IMR-90 (cell line): ENCODE results near the gene DCUN1D2. TPM values are rescaled to one million over a fixed set of nuclear protein-coding genes. Genes with fewer than 3 reads are reported as not detected.

Experiments
- ATAC-seq: fragments of 200-7000 bp; cut with Tn5 transposase; 2 replicates; pipeline ENCODE4 v1.9.1; 2020; ENCODE audit warnings: low read depth, mild to moderate bottlenecking, moderate library complexity
- BruUV-seq: library from RNA; stranded (reverse); fragments of 400-500 nt; replicated peaks from 2 replicates; lab custom pipeline; 2021; lab: Mats Ljungman, UMichigan
- CTCF ChIA-PET: fragments of 300-600 bp; formaldehyde crosslinking; extraction: SDS; loops from one replicate; lab custom pipeline; 2021; ENCODE audit warnings: antibody characterized with exemption; lab: Yijun Ruan, JAX
- POLR2A ChIA-PET: fragments of 300-600 bp; sonication (Branson Sonifier 250); formaldehyde crosslinking; loops from one replicate; lab custom pipeline; 2022; ENCODE audit warnings: antibody characterized with exemption; ENCODE audit not compliant: unreplicated experiment; lab: Charles Lee
- DNase-seq: peaks from one replicate; pipeline ENCODE4 v3.0.0; 2013
- H2AFZ ChIP-seq: replicated peaks from 2 replicates; pipeline ENCODE3; 2013; ENCODE audit warnings: low read length, mild to moderate bottlenecking; ENCODE audit not compliant: poor library complexity
- H2AK5ac ChIP-seq: 2 replicates; pipeline ENCODE4 v1.6.1; 2013; ENCODE audit warnings: low read depth, low read length, inconsistent platforms
- H2AK9ac ChIP-seq: replicated peaks from 2 replicates; pipeline ENCODE3; 2013; ENCODE audit warnings: mild to moderate bottlenecking, low read depth, low read length, moderate library complexity; ENCODE audit not compliant: poor library complexity
- H2BK120ac ChIP-seq: 2 replicates; pipeline ENCODE4 v1.6.1; 2013; ENCODE audit warnings: low read depth, low read length, inconsistent platforms
- H2BK15ac ChIP-seq: 3 replicates; pipeline ENCODE4 v1.6.1; 2013; ENCODE audit warnings: low read depth, low read length, inconsistent platforms
- H2BK20ac ChIP-seq: 2 replicates; pipeline ENCODE4 v1.6.1; 2013; ENCODE audit warnings: low read depth, mild to moderate bottlenecking, inconsistent platforms, low read length, moderate library complexity
- H2BK5ac ChIP-seq: 2 replicates; pipeline ENCODE4 v1.6.1; 2013; ENCODE audit warnings: mild to moderate bottlenecking, low read depth, low read length, inconsistent platforms; ENCODE audit not compliant: poor library complexity, severe bottlenecking
- H3K14ac ChIP-seq: replicated peaks from 2 replicates; pipeline ENCODE4 v1.6.1; 2013; ENCODE audit warnings: low read depth, low read length, inconsistent platforms
- H3K18ac ChIP-seq: 2 replicates; pipeline ENCODE4 v1.6.1; 2013; ENCODE audit warnings: low read depth, low read length, control low read depth
- H3K23ac ChIP-seq: 2 replicates; pipeline ENCODE4 v1.6.1; 2013; ENCODE audit warnings: low read depth, low read length, inconsistent platforms
- H3K27ac ChIP-seq: 2 replicates; pipeline ENCODE4 v1.5.1; 2013; ENCODE audit warnings: mild to moderate bottlenecking, control low read depth, low read length; ENCODE audit not compliant: insufficient read depth
- H3K27me3 ChIP-seq: 2 replicates; pipeline ENCODE4 v1.6.1; 2013; ENCODE audit warnings: low read length; ENCODE audit not compliant: control insufficient read depth, insufficient read depth
- H3K36me3 ChIP-seq: 2 replicates; pipeline ENCODE4 v1.6.1; 2013; ENCODE audit warnings: low read length, mixed read lengths; ENCODE audit not compliant: control insufficient read depth, insufficient read depth
- H3K4ac ChIP-seq: 2 replicates; pipeline ENCODE4 v1.6.1; 2013; ENCODE audit warnings: low read depth, low read length, inconsistent platforms
- H3K4me1 ChIP-seq: 2 replicates; pipeline ENCODE4 v1.6.1; 2013; ENCODE audit warnings: low read length, mixed read lengths; ENCODE audit not compliant: control insufficient read depth, insufficient read depth
- H3K4me2 ChIP-seq: 2 replicates; pipeline ENCODE4 v1.6.1; 2013; ENCODE audit warnings: low read depth, mild to moderate bottlenecking, control low read depth, low read length, moderate library complexity
- H3K4me3 ChIP-seq: 2 replicates; pipeline ENCODE4 v1.5.1; 2013; ENCODE audit warnings: low read depth, mild to moderate bottlenecking, control low read depth, low read length, moderate library complexity; ENCODE audit not compliant: insufficient read depth
- H3K56ac ChIP-seq: 2 replicates; pipeline ENCODE4 v1.6.1; 2013; ENCODE audit warnings: low read length, inconsistent platforms; ENCODE audit not compliant: insufficient read depth; ENCODE audit errors: extremely low read depth
- H3K79me1 ChIP-seq, 2 experiments: 2 replicates each; pipeline ENCODE4 v1.6.1; 2013; ENCODE audit warnings: low read length in 2 of 2, inconsistent platforms in 1 of 2, low read depth in 1 of 2
- H3K9ac ChIP-seq: 2 replicates; pipeline ENCODE4 v1.6.1; 2013; ENCODE audit warnings: low read depth, low read length, control low read depth
- H3K9me1 ChIP-seq: 2 replicates; pipeline ENCODE4 v1.6.1; 2013; ENCODE audit warnings: low read length, inconsistent platforms; ENCODE audit not compliant: insufficient read depth
- H3K9me3 ChIP-seq: 2 replicates; pipeline ENCODE4 v1.6.1; 2013; ENCODE audit warnings: low read length; ENCODE audit not compliant: control insufficient read depth, insufficient read depth
- H4K20me1 ChIP-seq: 2 replicates; pipeline ENCODE4 v1.6.1; 2013; ENCODE audit warnings: low read length, inconsistent platforms; ENCODE audit not compliant: insufficient read depth
- H4K5ac ChIP-seq: 2 replicates; pipeline ENCODE4 v1.6.1; 2013; ENCODE audit warnings: mild to moderate bottlenecking, low read depth, low read length, control low read depth
- H4K8ac ChIP-seq, 2 experiments: 2 replicates each; pipeline ENCODE4 v1.6.1; 2013; ENCODE audit warnings: low read depth in 2 of 2, low read length in 2 of 2, control low read depth in 1 of 2, inconsistent platforms in 1 of 2
- H4K91ac ChIP-seq: 2 replicates; pipeline ENCODE4 v1.6.1; 2013; ENCODE audit warnings: low read depth, low read length, inconsistent platforms; ENCODE audit not compliant: insufficient read depth
- BHLHE40 ChIP-seq: fragments of 150-350 bp; IDR thresholded peaks from 2 replicates; pipeline ENCODE4 v1.6.1; 2016; ENCODE audit warnings: mild to moderate bottlenecking, low read depth, low read length
- CEBPB ChIP-seq: IDR thresholded peaks from 2 replicates; pipeline ENCODE4 v1.6.1; 2012; ENCODE audit warnings: low read depth, low read length, improper control_type of control experiment
- CHD1 ChIP-seq: IDR thresholded peaks from 2 replicates; pipeline ENCODE4 v1.6.1; 2012; ENCODE audit warnings: low read depth, low read length, improper control_type of control experiment
- ELK1 ChIP-seq: fragments of 150-350 bp; IDR thresholded peaks from 2 replicates; pipeline ENCODE4 v1.6.1; 2016; ENCODE audit warnings: low read depth, mild to moderate bottlenecking, low read length, moderate library complexity, borderline replicate concordance
- FOS ChIP-seq: fragments of 150-350 bp; IDR thresholded peaks from 2 replicates; pipeline ENCODE4 v1.6.1; 2016; ENCODE audit warnings: low read depth, low read length
- MAFK ChIP-seq: IDR thresholded peaks from 2 replicates; pipeline ENCODE4 v1.6.1; 2012; ENCODE audit warnings: low read depth, low read length, improper control_type of control experiment
- MAZ ChIP-seq: IDR thresholded peaks from 2 replicates; pipeline ENCODE4 v1.6.1; 2012; ENCODE audit warnings: low read depth, mild to moderate bottlenecking, low read length, improper control_type of control experiment, moderate library complexity, borderline replicate concordance
- MXI1 ChIP-seq: IDR thresholded peaks from 2 replicates; pipeline ENCODE4 v1.6.1; 2012; ENCODE audit warnings: low read depth, mild to moderate bottlenecking, low read length, moderate library complexity, borderline replicate concordance
- NFE2L2 ChIP-seq: fragments of 150-350 bp; IDR thresholded peaks from 2 replicates; pipeline ENCODE4 v1.6.1; 2016; ENCODE audit warnings: low read depth, mild to moderate bottlenecking, low read length
- POLR2A ChIP-seq: IDR thresholded peaks from 2 replicates; pipeline ENCODE4 v1.6.1; 2012; ENCODE audit warnings: mild to moderate bottlenecking, low read depth, low read length
- RAD21 ChIP-seq: IDR thresholded peaks from 2 replicates; pipeline ENCODE4 v1.6.1; 2012; ENCODE audit warnings: low read length, improper control_type of control experiment
- RCOR1 ChIP-seq: IDR thresholded peaks from 2 replicates; pipeline ENCODE4 v1.6.1; 2012; ENCODE audit warnings: mild to moderate bottlenecking, low read length, improper control_type of control experiment; ENCODE audit not compliant: insufficient replicate concordance
- RFX5 ChIP-seq: IDR thresholded peaks from 2 replicates; pipeline ENCODE4 v1.8.0; 2012; ENCODE audit warnings: low read depth, mild to moderate bottlenecking, low read length, moderate library complexity
- SMC3 ChIP-seq: fragments of 150-350 bp; IDR thresholded peaks from 2 replicates; pipeline ENCODE4 v1.6.1; 2016; ENCODE audit warnings: low read depth, mild to moderate bottlenecking, antibody characterized with exemption, low read length, moderate library complexity
- USF2 ChIP-seq: fragments of 150-350 bp; IDR thresholded peaks from 2 replicates; pipeline ENCODE4 v1.6.1; 2017; ENCODE audit warnings: mild to moderate bottlenecking, antibody characterized with exemption, low read length, low read depth
- WGBS, 2 experiments: methylation state at CpG; one replicate each; pipeline versions ENCODE4 v1.1.5 to v1.1.7; 2013; ENCODE audit warnings: missing lambda C conversion rate in 2 of 2; ENCODE audit not compliant: insufficient read length in 1 of 2; ENCODE audit errors: extremely low coverage in 2 of 2; 5-methylcytosine and 5-hydroxymethylcytosine counted together
- dilution Hi-C: fragments of 300-500 bp; cut with HindIII; formaldehyde crosslinking; loops from one replicate; pipeline ENCODE4 v1.14.3; 2018; ENCODE audit warnings: low sequenced_read_pairs; ENCODE audit not compliant: unreplicated experiment
- in situ Hi-C: fragments of 300-500 bp; cut with MboI; formaldehyde crosslinking; loops from 3 replicates; pipeline ENCODE4 v1.14.3; 2019; ENCODE audit warnings: low sequenced_read_pairs, inconsistent platforms, mixed read lengths
- intact Hi-C: fragments of 100-400 bp; cut with micrococcal nuclease; formaldehyde crosslinking; loops from 2 replicates; pipeline ENCODE4 v1.10.0; 2022
- polyA plus RNA-seq, 3 experiments: library from polyadenylated mRNA; depleted of rRNA; stranded (reverse); fragments of >200 nt; gene quantifications; 2 replicates each; pipeline ENCODE4 v1.2.3, GENCODE V29; 2012; ENCODE audit warnings: low replicate concordance in 1 of 3
- total RNA-seq: library from RNA; depleted of rRNA; stranded (reverse); fragments of >200 nt; gene quantifications from 2 replicates; pipeline ENCODE4 v1.2.3, GENCODE V29; 2012
- TF ChIP-seq, protein P1 (sequence below): conservative IDR thresholded peaks from 2 replicates; pipeline ENCODE4 v1.5.1; 2012; ENCODE audit warnings: mild to moderate bottlenecking, low read depth, low read length, improper control_type of control experiment

The DCUN1D2 gene
- total and polyA plus RNA-seq, 2 of the 4 experiments (the other 2 are of a cell fraction): 8.1 to 11.5 TPM

DNA sequence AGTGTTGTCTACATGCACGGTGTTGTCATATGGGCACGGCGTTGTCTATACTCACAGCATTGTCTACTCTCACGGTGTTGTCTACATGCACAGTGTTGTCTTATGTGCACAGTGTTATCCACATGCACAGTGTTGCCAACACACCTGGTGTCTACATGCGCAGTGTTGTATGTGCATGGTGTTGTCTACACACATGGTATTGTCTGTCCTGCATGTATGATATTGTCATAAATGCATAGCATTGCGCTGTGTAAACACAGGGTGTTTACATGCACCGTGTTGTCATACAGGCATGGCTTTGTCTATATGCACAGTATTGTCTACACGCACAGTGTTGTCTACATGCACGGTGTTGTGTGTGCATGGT is 44.0 kb downstream of the DCUN1D2 start:
- no peak overlapping the region for H4K8ac ChIP-seq
- ChIA-PET CTCF (no interaction called here), POLR2A (no interaction called here)
- no TSS peak for BruUV-seq
- peaks cover 0 to 5% of the 10 kb centered on the region in 2 experiments; a peak in 1 of 4 replicates for H3K79me1 ChIP-seq
- H3K27me3 ChIP-seq: no peaks in the 10 kb centered on the region
- H3K9me1 ChIP-seq: peaks cover 6% of the 10 kb centered on the region
- no peak overlapping the region for H2AK5ac ChIP-seq
- H2AK9ac ChIP-seq: no peak overlapping the region
- H3K14ac ChIP-seq: no peak overlapping the region
- H3K56ac ChIP-seq: no peak overlapping the region
- dilution Hi-C loops: no loop called here
- no peak for DNase-seq
- H4K5ac ChIP-seq: no peak overlapping the region
- no peak overlapping the region for H2AFZ ChIP-seq
- H3K23ac ChIP-seq: no peak overlapping the region
- no peak overlapping the region for H2BK20ac ChIP-seq
- H3K36me3 ChIP-seq: peaks cover 7% of the 10 kb centered on the region; the same call in 1 of the 2 replicates
- no peak overlapping the region for H3K4me2 ChIP-seq
- in situ Hi-C loops: no loop called here
- no peak for ATAC-seq
- no peak overlapping the region for H2BK5ac ChIP-seq
- H3K4me1 ChIP-seq: no peaks in the 10 kb centered on the region
- no peak overlapping the region for H3K27ac ChIP-seq
- no peak overlapping the region for H3K9ac ChIP-seq
- H4K20me1 ChIP-seq: no peaks in the 10 kb centered on the region
- H3K4ac ChIP-seq: no peak overlapping the region
- TF ChIP-seq, protein P1, sequence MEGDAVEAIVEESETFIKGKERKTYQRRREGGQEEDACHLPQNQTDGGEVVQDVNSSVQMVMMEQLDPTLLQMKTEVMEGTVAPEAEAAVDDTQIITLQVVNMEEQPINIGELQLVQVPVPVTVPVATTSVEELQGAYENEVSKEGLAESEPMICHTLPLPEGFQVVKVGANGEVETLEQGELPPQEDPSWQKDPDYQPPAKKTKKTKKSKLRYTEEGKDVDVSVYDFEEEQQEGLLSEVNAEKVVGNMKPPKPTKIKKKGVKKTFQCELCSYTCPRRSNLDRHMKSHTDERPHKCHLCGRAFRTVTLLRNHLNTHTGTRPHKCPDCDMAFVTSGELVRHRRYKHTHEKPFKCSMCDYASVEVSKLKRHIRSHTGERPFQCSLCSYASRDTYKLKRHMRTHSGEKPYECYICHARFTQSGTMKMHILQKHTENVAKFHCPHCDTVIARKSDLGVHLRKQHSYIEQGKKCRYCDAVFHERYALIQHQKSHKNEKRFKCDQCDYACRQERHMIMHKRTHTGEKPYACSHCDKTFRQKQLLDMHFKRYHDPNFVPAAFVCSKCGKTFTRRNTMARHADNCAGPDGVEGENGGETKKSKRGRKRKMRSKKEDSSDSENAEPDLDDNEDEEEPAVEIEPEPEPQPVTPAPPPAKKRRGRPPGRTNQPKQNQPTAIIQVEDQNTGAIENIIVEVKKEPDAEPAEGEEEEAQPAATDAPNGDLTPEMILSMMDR: no peak
- no peak for TF ChIP-seq POLR2A
- TF ChIP-seq NFE2L2: no peak
- no peak for TF ChIP-seq CEBPB
- no peak for TF ChIP-seq MAZ
- TF ChIP-seq BHLHE40: no peak
- no peak for TF ChIP-seq MXI1
- TF ChIP-seq CHD1: no peak
- TF ChIP-seq USF2: no peak
- no peak for TF ChIP-seq RCOR1
- no peak for TF ChIP-seq MAFK
- no peak for TF ChIP-seq ELK1
- no peak for TF ChIP-seq RAD21
- no peak for TF ChIP-seq RFX5
- no peak for TF ChIP-seq FOS
- no peak for TF ChIP-seq SMC3
- H4K91ac ChIP-seq: no peak overlapping the region
- no peak overlapping the region for H3K4me3 ChIP-seq
- intact Hi-C loops: no loop called here
- no peak overlapping the region for H2BK120ac ChIP-seq
- no peak overlapping the region for H2BK15ac ChIP-seq
- no peak overlapping the region for H3K18ac ChIP-seq
- 100% methylated on average over 1 of the region's 9 CpGs; no CpG with 5 or more reads in 1 of the 2 experiments for WGBS, 2 experiments
- no peaks in the 10 kb centered on the region for H3K9me3 ChIP-seq
